GM23338 (cell line): ENCODE measurements around the gene TESMIN. TPM values are rescaled to one million over a fixed set of nuclear protein-coding genes. Genes with fewer than 3 reads are reported as not detected.

Experiments used
- ATAC-seq: fragments of 200-7000 bp; cut with Tn5 transposase; 3 replicates; pipeline ENCODE4 v1.9.1; 2020
- DNase-seq: peaks from one replicate; pipeline ENCODE4 v3.0.0-alpha.2; 2015; ENCODE audit warnings: low spot score
- H2AFZ ChIP-seq: fragments of 200-600 bp; sonication (generic); 2 replicates; pipeline ENCODE4 v1.8.0; 2016; ENCODE audit warnings: antibody characterized with exemption, mild to moderate bottlenecking, moderate library complexity
- H3F3A ChIP-seq: fragments of 200-600 bp; sonication (generic); replicated peaks from 2 replicates; pipeline ENCODE4 v1.8.0; 2017; ENCODE audit warnings: antibody characterized with exemption, mixed run types, low read depth
- H3K27ac ChIP-seq: fragments of 200-600 bp; sonication (generic); 2 replicates; pipeline ENCODE4 v1.6.1; 2016; ENCODE audit warnings: low read depth
- H3K27me3 ChIP-seq: fragments of 200-600 bp; sonication (generic); 2 replicates; pipeline ENCODE4 v1.8.0; 2016; ENCODE audit warnings: mild to moderate bottlenecking, mixed run types, moderate library complexity; ENCODE audit not compliant: insufficient read depth
- H3K36me3 ChIP-seq: fragments of 200-600 bp; sonication (generic); 2 replicates; pipeline ENCODE4 v1.8.0; 2016; ENCODE audit warnings: mild to moderate bottlenecking; ENCODE audit not compliant: insufficient read depth
- H3K4me1 ChIP-seq: fragments of 200-600 bp; sonication (generic); 2 replicates; pipeline ENCODE4 v1.8.0; 2016; ENCODE audit warnings: mild to moderate bottlenecking, moderate library complexity; ENCODE audit not compliant: insufficient read depth
- H3K4me2 ChIP-seq: fragments of 200-600 bp; sonication (generic); 2 replicates; pipeline ENCODE4 v1.7.1; 2017; ENCODE audit warnings: mixed run types
- H3K4me3 ChIP-seq: fragments of 200-600 bp; sonication (generic); 2 replicates; pipeline ENCODE4 v1.6.1; 2016; ENCODE audit warnings: mixed run types
- H3K79me2 ChIP-seq: fragments of 200-600 bp; sonication (generic); replicated peaks from 2 replicates; pipeline ENCODE4 v1.8.0; 2017; ENCODE audit warnings: mild to moderate bottlenecking; ENCODE audit not compliant: insufficient read depth
- H3K9me2 ChIP-seq: fragments of 200-600 bp; sonication (generic); 2 replicates; pipeline ENCODE4 v1.8.0; 2017; ENCODE audit not compliant: insufficient read depth
- H4K20me1 ChIP-seq: fragments of 200-600 bp; sonication (generic); replicated peaks from 2 replicates; pipeline ENCODE4 v1.8.0; 2017; ENCODE audit warnings: mild to moderate bottlenecking; ENCODE audit not compliant: insufficient read depth
- H3K27ac Mint-ChIP-seq: 2 replicates; pipeline ENCODE4 v1.8.0; 2020; ENCODE audit warnings: inconsistent platforms, mild to moderate bottlenecking, moderate library complexity, mixed read lengths
- H3K27me3 Mint-ChIP-seq: 3 replicates; pipeline ENCODE4 v1.8.0; 2022; ENCODE audit warnings: low read depth, mild to moderate bottlenecking, moderate library complexity, mixed read lengths, inconsistent platforms; ENCODE audit not compliant: insufficient read depth, poor library complexity
- H3K36me3 Mint-ChIP-seq: 3 replicates; pipeline ENCODE4 v1.8.0; 2021; ENCODE audit warnings: low read depth, mild to moderate bottlenecking, inconsistent platforms, moderate library complexity, mixed read lengths
- H3K4me1 Mint-ChIP-seq: 3 replicates; pipeline ENCODE4 v1.8.0; 2020; ENCODE audit warnings: mild to moderate bottlenecking, inconsistent platforms, mixed read lengths
- H3K4me3 Mint-ChIP-seq: 3 replicates; pipeline ENCODE4 v1.8.0; 2021; ENCODE audit warnings: moderate library complexity, mild to moderate bottlenecking, inconsistent platforms, mixed read lengths
- H3K9me3 Mint-ChIP-seq: 3 replicates; pipeline ENCODE4 v1.8.0; 2020; ENCODE audit warnings: moderate library complexity, mild to moderate bottlenecking, inconsistent platforms, mixed read lengths
- CREB1 ChIP-seq: fragments of 250-450 bp; sonication (Bioruptor Pico); IDR thresholded peaks from 2 replicates; pipeline ENCODE4 v1.5.0; 2020; ENCODE audit warnings: low read depth, mild to moderate bottlenecking, moderate library complexity
- EZH2 ChIP-seq: fragments of 200-600 bp; sonication (generic); IDR thresholded peaks from one replicate; pipeline ENCODE4 v1.8.0; 2017; ENCODE audit warnings: antibody characterized with exemption, mild to moderate bottlenecking, low read depth; ENCODE audit not compliant: unreplicated experiment
- EZH2phosphoT487 ChIP-seq: fragments of 200-600 bp; sonication (generic); IDR thresholded peaks from one replicate; pipeline ENCODE4 v1.8.1; 2018; ENCODE audit warnings: antibody characterized with exemption; ENCODE audit not compliant: unreplicated experiment
- JUNB ChIP-seq: IDR thresholded peaks from one replicate; pipeline ENCODE4 v1.6.1; 2016; ENCODE audit warnings: antibody characterized with exemption; ENCODE audit not compliant: unreplicated experiment
- NANOG ChIP-seq: IDR thresholded peaks from 2 replicates; pipeline ENCODE4 v1.6.1; 2016; ENCODE audit warnings: antibody characterized with exemption, borderline replicate concordance
- POLR2AphosphoS5 ChIP-seq: IDR thresholded peaks from 2 replicates; pipeline ENCODE4 v1.6.1; 2016; ENCODE audit warnings: antibody characterized with exemption, low read depth
- STAT1 ChIP-seq: IDR thresholded peaks from one replicate; pipeline ENCODE4 v1.6.1; 2016; ENCODE audit warnings: antibody characterized with exemption; ENCODE audit not compliant: unreplicated experiment
- ZNF114 ChIP-seq: fragments of 250-450 bp; sonication (Bioruptor Pico); IDR thresholded peaks from 2 replicates; pipeline ENCODE4 v1.5.0; 2020; ENCODE audit warnings: mild to moderate bottlenecking, moderate library complexity
- ZNF331 ChIP-seq: fragments of 250-450 bp; sonication (Bioruptor Pico); IDR thresholded peaks from 2 replicates; pipeline ENCODE4 v1.5.0; 2020; ENCODE audit warnings: low read depth, mild to moderate bottlenecking, moderate library complexity
- polyA plus RNA-seq: library from polyadenylated mRNA; unstranded; fragments of >200 nt; fragmentation: Nextera tagmentation; extraction: Ambion mirVana; gene quantifications from 2 replicates; pipeline ENCODE4 v1.2.1, GENCODE V29; 2016
- total RNA-seq: library from RNA; depleted of rRNA; stranded (reverse); fragments of >200 nt; shearing (Covaris generic); gene quantifications from 2 replicates; pipeline ENCODE4 v1.2.3, GENCODE V29; 2014
- TF ChIP-seq, protein P1 (sequence below): fragments of 250-450 bp; sonication (Bioruptor Pico); IDR thresholded peaks from 2 replicates; pipeline ENCODE4 v1.5.0; 2020; ENCODE audit warnings: mild to moderate bottlenecking, moderate library complexity
- TF ChIP-seq, protein P2 (sequence below): IDR thresholded peaks from 2 replicates; pipeline ENCODE4 v1.6.1; 2016; ENCODE audit warnings: antibody characterized with exemption
- TF ChIP-seq, protein P3 (sequence below): IDR thresholded peaks from one replicate; pipeline ENCODE4 v1.6.1; 2018; ENCODE audit warnings: antibody characterized with exemption; ENCODE audit not compliant: unreplicated experiment
- TF ChIP-seq, protein P4 (sequence below), 2 experiments: fragments of 200-600 bp in 1 of 2; sonication (generic) in 1 of 2; conservative IDR thresholded peaks; 2 replicates each; pipeline versions ENCODE4 v1.5.1 to v1.6.1; 2016 to 2017; ENCODE audit warnings: antibody characterized with exemption in 2 of 2, low read depth in 2 of 2, mild to moderate bottlenecking in 2 of 2, moderate library complexity in 1 of 2

The TESMIN gene
- total and polyA plus RNA-seq, 2 experiments from 2014 or later = 54.5 to 64.6 TPM

DNA sequence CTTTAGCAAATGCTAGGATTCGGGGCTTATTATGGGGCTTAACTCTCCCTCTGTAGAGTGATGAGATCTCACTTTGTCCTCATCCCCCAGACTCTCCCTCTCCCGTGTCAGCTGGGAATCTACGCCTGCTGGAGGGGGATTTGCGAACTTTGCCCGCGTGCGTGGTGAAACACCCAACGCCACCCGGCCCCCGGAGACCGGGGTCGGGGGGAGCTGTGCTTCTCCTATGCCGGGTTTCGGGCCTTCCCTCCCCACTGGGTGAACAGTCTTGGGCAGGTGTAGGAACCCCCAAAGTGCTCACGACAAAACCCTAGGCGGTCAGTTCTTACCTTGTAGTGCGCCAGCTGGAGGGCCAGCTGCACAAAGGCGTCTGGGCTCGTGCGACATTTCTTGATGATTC is 21.6 kb upstream of the TESMIN start:
- no peaks in the 10 kb centered on the region for H3K27me3 ChIP-seq
- TF ChIP-seq ZNF114 (CRISPR knock-in tag) = no peak
- no peak for TF ChIP-seq STAT1
- TF ChIP-seq, protein P1, sequence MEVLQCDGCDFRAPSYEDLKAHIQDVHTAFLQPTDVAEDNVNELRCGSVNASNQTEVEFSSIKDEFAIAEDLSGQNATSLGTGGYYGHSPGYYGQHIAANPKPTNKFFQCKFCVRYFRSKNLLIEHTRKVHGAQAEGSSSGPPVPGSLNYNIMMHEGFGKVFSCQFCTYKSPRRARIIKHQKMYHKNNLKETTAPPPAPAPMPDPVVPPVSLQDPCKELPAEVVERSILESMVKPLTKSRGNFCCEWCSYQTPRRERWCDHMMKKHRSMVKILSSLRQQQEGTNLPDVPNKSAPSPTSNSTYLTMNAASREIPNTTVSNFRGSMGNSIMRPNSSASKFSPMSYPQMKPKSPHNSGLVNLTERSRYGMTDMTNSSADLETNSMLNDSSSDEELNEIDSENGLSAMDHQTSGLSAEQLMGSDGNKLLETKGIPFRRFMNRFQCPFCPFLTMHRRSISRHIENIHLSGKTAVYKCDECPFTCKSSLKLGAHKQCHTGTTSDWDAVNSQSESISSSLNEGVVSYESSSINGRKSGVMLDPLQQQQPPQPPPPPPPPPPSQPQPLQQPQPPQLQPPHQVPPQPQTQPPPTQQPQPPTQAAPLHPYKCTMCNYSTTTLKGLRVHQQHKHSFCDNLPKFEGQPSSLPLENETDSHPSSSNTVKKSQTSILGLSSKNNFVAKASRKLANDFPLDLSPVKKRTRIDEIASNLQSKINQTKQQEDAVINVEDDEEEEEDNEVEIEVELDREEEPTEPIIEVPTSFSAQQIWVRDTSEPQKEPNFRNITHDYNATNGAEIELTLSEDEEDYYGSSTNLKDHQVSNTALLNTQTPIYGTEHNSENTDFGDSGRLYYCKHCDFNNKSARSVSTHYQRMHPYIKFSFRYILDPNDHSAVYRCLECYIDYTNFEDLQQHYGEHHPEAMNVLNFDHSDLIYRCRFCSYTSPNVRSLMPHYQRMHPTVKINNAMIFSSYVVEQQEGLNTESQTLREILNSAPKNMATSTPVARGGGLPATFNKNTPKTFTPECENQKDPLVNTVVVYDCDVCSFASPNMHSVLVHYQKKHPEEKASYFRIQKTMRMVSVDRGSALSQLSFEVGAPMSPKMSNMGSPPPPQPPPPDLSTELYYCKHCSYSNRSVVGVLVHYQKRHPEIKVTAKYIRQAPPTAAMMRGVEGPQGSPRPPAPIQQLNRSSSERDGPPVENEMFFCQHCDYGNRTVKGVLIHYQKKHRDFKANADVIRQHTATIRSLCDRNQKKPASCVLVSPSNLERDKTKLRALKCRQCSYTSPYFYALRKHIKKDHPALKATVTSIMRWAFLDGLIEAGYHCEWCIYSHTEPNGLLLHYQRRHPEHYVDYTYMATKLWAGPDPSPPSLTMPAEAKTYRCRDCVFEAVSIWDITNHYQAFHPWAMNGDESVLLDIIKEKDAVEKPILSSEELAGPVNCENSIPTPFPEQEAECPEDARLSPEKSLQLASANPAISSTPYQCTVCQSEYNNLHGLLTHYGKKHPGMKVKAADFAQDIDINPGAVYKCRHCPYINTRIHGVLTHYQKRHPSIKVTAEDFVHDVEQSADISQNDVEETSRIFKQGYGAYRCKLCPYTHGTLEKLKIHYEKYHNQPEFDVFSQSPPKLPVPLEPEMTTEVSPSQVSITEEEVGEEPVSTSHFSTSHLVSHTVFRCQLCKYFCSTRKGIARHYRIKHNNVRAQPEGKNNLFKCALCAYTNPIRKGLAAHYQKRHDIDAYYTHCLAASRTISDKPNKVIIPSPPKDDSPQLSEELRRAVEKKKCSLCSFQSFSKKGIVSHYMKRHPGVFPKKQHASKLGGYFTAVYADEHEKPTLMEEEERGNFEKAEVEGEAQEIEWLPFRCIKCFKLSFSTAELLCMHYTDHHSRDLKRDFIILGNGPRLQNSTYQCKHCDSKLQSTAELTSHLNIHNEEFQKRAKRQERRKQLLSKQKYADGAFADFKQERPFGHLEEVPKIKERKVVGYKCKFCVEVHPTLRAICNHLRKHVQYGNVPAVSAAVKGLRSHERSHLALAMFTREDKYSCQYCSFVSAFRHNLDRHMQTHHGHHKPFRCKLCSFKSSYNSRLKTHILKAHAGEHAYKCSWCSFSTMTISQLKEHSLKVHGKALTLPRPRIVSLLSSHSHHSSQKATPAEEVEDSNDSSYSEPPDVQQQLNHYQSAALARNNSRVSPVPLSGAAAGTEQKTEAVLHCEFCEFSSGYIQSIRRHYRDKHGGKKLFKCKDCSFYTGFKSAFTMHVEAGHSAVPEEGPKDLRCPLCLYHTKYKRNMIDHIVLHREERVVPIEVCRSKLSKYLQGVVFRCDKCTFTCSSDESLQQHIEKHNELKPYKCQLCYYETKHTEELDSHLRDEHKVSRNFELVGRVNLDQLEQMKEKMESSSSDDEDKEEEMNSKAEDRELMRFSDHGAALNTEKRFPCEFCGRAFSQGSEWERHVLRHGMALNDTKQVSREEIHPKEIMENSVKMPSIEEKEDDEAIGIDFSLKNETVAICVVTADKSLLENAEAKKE (CRISPR knock-in tag) = no peak
- TF ChIP-seq JUNB = no peak
- TF ChIP-seq ZNF331 (CRISPR knock-in tag) = no peak
- TF ChIP-seq, protein P2, sequence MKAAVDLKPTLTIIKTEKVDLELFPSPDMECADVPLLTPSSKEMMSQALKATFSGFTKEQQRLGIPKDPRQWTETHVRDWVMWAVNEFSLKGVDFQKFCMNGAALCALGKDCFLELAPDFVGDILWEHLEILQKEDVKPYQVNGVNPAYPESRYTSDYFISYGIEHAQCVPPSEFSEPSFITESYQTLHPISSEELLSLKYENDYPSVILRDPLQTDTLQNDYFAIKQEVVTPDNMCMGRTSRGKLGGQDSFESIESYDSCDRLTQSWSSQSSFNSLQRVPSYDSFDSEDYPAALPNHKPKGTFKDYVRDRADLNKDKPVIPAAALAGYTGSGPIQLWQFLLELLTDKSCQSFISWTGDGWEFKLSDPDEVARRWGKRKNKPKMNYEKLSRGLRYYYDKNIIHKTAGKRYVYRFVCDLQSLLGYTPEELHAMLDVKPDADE = no peak
- TF ChIP-seq EZH2phosphoT487 = no peak
- no peak for TF ChIP-seq POLR2AphosphoS5
- no peak for TF ChIP-seq EZH2
- no peak for TF ChIP-seq CREB1 (CRISPR knock-in tag)
- TF ChIP-seq, protein P3, sequence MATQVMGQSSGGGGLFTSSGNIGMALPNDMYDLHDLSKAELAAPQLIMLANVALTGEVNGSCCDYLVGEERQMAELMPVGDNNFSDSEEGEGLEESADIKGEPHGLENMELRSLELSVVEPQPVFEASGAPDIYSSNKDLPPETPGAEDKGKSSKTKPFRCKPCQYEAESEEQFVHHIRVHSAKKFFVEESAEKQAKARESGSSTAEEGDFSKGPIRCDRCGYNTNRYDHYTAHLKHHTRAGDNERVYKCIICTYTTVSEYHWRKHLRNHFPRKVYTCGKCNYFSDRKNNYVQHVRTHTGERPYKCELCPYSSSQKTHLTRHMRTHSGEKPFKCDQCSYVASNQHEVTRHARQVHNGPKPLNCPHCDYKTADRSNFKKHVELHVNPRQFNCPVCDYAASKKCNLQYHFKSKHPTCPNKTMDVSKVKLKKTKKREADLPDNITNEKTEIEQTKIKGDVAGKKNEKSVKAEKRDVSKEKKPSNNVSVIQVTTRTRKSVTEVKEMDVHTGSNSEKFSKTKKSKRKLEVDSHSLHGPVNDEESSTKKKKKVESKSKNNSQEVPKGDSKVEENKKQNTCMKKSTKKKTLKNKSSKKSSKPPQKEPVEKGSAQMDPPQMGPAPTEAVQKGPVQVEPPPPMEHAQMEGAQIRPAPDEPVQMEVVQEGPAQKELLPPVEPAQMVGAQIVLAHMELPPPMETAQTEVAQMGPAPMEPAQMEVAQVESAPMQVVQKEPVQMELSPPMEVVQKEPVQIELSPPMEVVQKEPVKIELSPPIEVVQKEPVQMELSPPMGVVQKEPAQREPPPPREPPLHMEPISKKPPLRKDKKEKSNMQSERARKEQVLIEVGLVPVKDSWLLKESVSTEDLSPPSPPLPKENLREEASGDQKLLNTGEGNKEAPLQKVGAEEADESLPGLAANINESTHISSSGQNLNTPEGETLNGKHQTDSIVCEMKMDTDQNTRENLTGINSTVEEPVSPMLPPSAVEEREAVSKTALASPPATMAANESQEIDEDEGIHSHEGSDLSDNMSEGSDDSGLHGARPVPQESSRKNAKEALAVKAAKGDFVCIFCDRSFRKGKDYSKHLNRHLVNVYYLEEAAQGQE = no peak
- TF ChIP-seq, protein P4, sequence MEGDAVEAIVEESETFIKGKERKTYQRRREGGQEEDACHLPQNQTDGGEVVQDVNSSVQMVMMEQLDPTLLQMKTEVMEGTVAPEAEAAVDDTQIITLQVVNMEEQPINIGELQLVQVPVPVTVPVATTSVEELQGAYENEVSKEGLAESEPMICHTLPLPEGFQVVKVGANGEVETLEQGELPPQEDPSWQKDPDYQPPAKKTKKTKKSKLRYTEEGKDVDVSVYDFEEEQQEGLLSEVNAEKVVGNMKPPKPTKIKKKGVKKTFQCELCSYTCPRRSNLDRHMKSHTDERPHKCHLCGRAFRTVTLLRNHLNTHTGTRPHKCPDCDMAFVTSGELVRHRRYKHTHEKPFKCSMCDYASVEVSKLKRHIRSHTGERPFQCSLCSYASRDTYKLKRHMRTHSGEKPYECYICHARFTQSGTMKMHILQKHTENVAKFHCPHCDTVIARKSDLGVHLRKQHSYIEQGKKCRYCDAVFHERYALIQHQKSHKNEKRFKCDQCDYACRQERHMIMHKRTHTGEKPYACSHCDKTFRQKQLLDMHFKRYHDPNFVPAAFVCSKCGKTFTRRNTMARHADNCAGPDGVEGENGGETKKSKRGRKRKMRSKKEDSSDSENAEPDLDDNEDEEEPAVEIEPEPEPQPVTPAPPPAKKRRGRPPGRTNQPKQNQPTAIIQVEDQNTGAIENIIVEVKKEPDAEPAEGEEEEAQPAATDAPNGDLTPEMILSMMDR (conservative IDR thresholded peaks at IDR 0.05; ENCODE audit: low read depth in 2 of 2) = no peak
- no peak for TF ChIP-seq NANOG
- no peaks in the 10 kb centered on the region for H3K9me2 ChIP-seq
- H3F3A ChIP-seq = no peaks in the 10 kb centered on the region
- no peaks in the 10 kb centered on the region for H3K4me1 Mint-ChIP-seq
- no peak overlapping the region; the same call in 1 of the 2 replicates for H3K27ac Mint-ChIP-seq
- no peak overlapping the region for H2AFZ ChIP-seq
- DNase-seq = no peak
- no peaks in the 10 kb centered on the region for H3K4me1 ChIP-seq
- no peak overlapping the region for H3K4me2 ChIP-seq
- H3K27me3 Mint-ChIP-seq = no peaks in the 10 kb centered on the region
- no peaks in the 10 kb centered on the region for H4K20me1 ChIP-seq
- H3K4me3 Mint-ChIP-seq = no peak overlapping the region
- H3K79me2 ChIP-seq = no peaks in the 10 kb centered on the region
- no peak overlapping the region for H3K4me3 ChIP-seq
- ATAC-seq = no peak
- no peaks in the 10 kb centered on the region; the same call in 1 of the 2 replicates for H3K36me3 ChIP-seq
- H3K9me3 Mint-ChIP-seq = no peaks in the 10 kb centered on the region; the same call in 2 of the 3 replicates
- H3K27ac ChIP-seq = no peak overlapping the region
- H3K36me3 Mint-ChIP-seq = peaks cover 7% of the 10 kb centered on the region; the same call in 1 of the 3 replicates
